GM12865 (cell line): ENCODE measurements around the gene MAP2K6.

ENCODE experiments used
- DNase-seq: peaks from one replicate; pipeline ENCODE4 v3.0.0; 2010; ENCODE audit warnings: low read depth
- H3K4me3 ChIP-seq: 2 replicates; pipeline ENCODE4 v1.5.1; 2011; ENCODE audit warnings: mild to moderate bottlenecking, low read depth, low read length, control low read depth
- TF ChIP-seq, protein P1 (sequence below): IDR thresholded peaks from 2 replicates; pipeline ENCODE4 v1.5.1; 2011; ENCODE audit warnings: low read length, control low read depth, low read depth, inconsistent platforms; ENCODE audit not compliant: insufficient read depth; ENCODE audit errors: missing control alignments

Gene MAP2K6

GRCh38 chr17:69414408-69415274, at the start of gene MAP2K6:
Gene MAP2K6 (plus strand): TSS chr17:69414697. CDS start chr17:69414985, 288 bp downstream.
- peak; percentile 90 for DNase-seq
- peak within 1 kb of the TSS; percentile 87 for H3K4me3 ChIP-seq
- TF ChIP-seq, protein P1, sequence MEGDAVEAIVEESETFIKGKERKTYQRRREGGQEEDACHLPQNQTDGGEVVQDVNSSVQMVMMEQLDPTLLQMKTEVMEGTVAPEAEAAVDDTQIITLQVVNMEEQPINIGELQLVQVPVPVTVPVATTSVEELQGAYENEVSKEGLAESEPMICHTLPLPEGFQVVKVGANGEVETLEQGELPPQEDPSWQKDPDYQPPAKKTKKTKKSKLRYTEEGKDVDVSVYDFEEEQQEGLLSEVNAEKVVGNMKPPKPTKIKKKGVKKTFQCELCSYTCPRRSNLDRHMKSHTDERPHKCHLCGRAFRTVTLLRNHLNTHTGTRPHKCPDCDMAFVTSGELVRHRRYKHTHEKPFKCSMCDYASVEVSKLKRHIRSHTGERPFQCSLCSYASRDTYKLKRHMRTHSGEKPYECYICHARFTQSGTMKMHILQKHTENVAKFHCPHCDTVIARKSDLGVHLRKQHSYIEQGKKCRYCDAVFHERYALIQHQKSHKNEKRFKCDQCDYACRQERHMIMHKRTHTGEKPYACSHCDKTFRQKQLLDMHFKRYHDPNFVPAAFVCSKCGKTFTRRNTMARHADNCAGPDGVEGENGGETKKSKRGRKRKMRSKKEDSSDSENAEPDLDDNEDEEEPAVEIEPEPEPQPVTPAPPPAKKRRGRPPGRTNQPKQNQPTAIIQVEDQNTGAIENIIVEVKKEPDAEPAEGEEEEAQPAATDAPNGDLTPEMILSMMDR, result no peak

- DNase-seq, result peak; percentile 87
- TF ChIP-seq, protein P1, result no peak
- H3K4me3 ChIP-seq, result no peak overlapping the region
Observed at GRCh38 chr17:69367298-69367697, 47.2 kb upstream of the MAP2K6 start.

GRCh38 chr17:69373069-69373468, 41.4 kb upstream of the MAP2K6 start:
- DNase-seq, result no peak
- H3K4me3 ChIP-seq, result no peak overlapping the region
- TF ChIP-seq, protein P1, result no peak

DNA sequence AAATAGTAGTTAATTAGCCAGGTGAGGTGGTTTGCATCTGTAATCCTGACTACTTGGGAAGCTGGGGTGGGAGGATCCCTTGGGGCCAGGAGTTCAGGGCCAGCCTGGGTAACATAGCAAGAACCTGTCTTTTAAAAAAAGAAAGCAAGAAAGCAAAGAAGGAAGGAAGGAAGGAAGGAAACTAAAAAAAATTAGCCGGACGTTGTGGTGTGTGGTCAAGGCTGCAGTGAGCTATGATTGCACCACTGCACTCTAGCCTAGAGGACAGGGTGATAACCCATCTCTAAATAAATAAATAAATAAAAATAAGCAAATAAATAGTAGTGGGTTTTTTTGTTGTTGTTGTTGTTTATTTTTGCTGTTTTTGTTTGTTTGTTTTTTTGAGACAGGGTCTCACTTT, 39.3 kb upstream of the MAP2K6 start:
- no peak overlapping the region for H3K4me3 ChIP-seq
- peak; percentile 21 for DNase-seq
- TF ChIP-seq, protein P1, result no peak

DNA sequence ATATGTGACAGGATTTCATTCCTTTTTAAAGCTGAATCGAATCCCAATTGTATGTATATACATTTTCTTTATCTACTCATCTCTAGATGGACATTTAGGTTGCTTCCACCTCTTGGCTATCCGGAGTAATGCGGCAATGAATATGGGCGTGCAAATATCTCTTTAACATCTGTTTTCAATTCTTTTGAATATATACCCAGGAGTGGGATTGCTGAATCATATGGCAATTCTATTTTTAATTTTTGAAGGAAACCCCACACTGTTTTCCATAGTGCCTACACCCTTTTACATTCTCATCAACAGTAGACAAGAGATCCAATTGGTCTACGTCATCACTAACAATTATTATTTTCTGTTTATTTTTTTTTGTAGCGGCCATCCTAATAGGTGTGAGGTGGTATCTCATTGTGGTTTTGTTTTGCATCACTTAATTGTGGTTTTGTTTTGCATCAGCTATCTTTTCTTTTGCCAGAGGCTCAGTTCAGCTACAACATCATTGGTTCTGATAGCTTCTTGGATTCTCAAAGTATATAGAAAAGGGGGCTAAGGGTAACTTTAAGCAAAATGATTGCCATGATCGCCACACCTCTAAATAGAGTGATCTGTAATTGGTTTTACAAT, 25.6 kb upstream of the MAP2K6 start:
- DNase-seq, result peak; percentile 16
- H3K4me3 ChIP-seq, result no peak overlapping the region
- TF ChIP-seq, protein P1, result no peak

GRCh38 chr17:69390795-69391501, 23.5 kb upstream of the MAP2K6 start:
- H3K4me3 ChIP-seq, result no peak overlapping the region
- TF ChIP-seq, protein P1, result no peak
- DNase-seq, result no peak
